ENCODE data around the gene VWA7. TPM values are rescaled to one million over a fixed set of nuclear protein-coding genes. Genes with fewer than 3 reads are reported as not detected.
A peak's percentile ranks its signal among the peaks of the same experiment; 100 is the strongest.

VWA7 gene
- polyA plus RNA-seq, 1 of the 3 experiments (the other 2 are of a cell fraction) = 0.56 TPM

- TF ChIP-seq TEAD4 (IDR thresholded peaks at IDR 0.05; ENCODE audit: borderline replicate concordance, insufficient read depth) (0 out of 2 replicates have a peak, but pooled peaks have one; percentile 11), PBX3 (IDR thresholded peaks at IDR 0.05) (peak; percentile 62), EZH2phosphoT487 (IDR thresholded peaks at IDR 0.05; ENCODE audit: borderline replicate concordance, low read depth) (no peak), REST (IDR thresholded peaks at IDR 0.05; ENCODE audit: low read depth, low read length) (0 out of 2 replicates have a peak, but pooled peaks have one; percentile 40), RXRA (IDR thresholded peaks at IDR 0.05; ENCODE audit: borderline replicate concordance, low read depth) (no peak), SMC3 (IDR thresholded peaks at IDR 0.05; ENCODE audit: low read depth, low read length) (no peak)
Measured at GRCh38 chr6:31739639-31740396, 37.3 kb downstream of the VWA7 start, which contains the start of gene MSH5 (continued).

GRCh38 chr6:31737991-31738979, 38.8 kb downstream of the VWA7 start:
- H3K9ac ChIP-seq = peak overlapping the region; percentile 72
- peak overlapping the region in 1 of 2 experiments; percentile 42; a peak in 1 of 4 replicates for H3K4me3 ChIP-seq (ENCODE audit: low read depth in 2 of 2, low read length in 1 of 2)
- ChIA-PET CTCF (interaction anchor here (1.3 to 5.5 kb wide), 7 partner anchors 9 to 92 kb away, joined by 3 to 39 read pairs (median 9); partner anchors contain the start of genes DDAH2, LSM2 and LY6G5C), POLR2A (interaction anchor here (0.6 to 1.8 kb wide), 6 partner anchors 56 to 1233 kb away, joined by 3 to 6 read pairs (median 3); partner anchors contain the start of genes HSPA1A, HSPA1B, HSPA1L and VARS1)
- H3K36me3 ChIP-seq (replicated peaks in 1 of 2; ENCODE audit: control insufficient read depth in 1 of 2, insufficient read depth in 2 of 2, low read length in 1 of 2) = peaks cover 12 to 19% of the 10 kb centered on the region in 2 experiments
- H3K27me3 ChIP-seq (ENCODE audit: insufficient read depth) = no peaks in the 10 kb centered on the region
- H4K20me1 ChIP-seq (ENCODE audit: insufficient read depth) = peaks cover 12% of the 10 kb centered on the region
- H3F3A ChIP-seq (replicated peaks; ENCODE audit: insufficient read depth) = peaks cover 32% of the 10 kb centered on the region
- H3K9me2 ChIP-seq = no peaks in the 10 kb centered on the region
- H2AFZ ChIP-seq (ENCODE audit: low read depth) = peak overlapping the region; percentile 63; the same call in 1 of the 2 replicates
- H3K9me3 ChIP-seq = no peaks in the 10 kb centered on the region
- peaks cover 54% of the 10 kb centered on the region for H3K79me2 ChIP-seq (ENCODE audit: insufficient read depth)
- DNase-seq = no peak
- peak overlapping the region; percentile 51 to 88; a peak in 3 of 4 replicates for H3K27ac ChIP-seq (ENCODE audit: low read depth in 2 of 2, low read length in 1 of 2)
- H3K4me2 ChIP-seq = peak overlapping the region; percentile 99
- 55% methylated on average over 6 of the region's 6 CpGs for WGBS (ENCODE audit: low lambda C conversion rate)
- peaks cover 22 to 31% of the 10 kb centered on the region in 2 experiments; a peak in 3 of 4 replicates for H3K4me1 ChIP-seq (ENCODE audit: control insufficient read depth in 1 of 2, insufficient read depth in 2 of 2, low read depth in 1 of 2, low read length in 1 of 2)
- TF ChIP-seq TCF12 (IDR thresholded peaks at IDR 0.05) (no peak), MAX (IDR thresholded peaks at IDR 0.05; ENCODE audit: low read depth) (peak; percentile 41; the same call in 1 of the 2 replicates), SMC3 (IDR thresholded peaks at IDR 0.05; ENCODE audit: low read depth, low read length) (peak; percentile 30; the same call in 1 of the 2 replicates), ELF1 (IDR thresholded peaks at IDR 0.05) (0 out of 2 replicates have a peak, but pooled peaks have one; percentile 5), POLR2AphosphoS5 (IDR thresholded peaks at IDR 0.05; ENCODE audit: low read depth, low read length) (peak; percentile 65; the same call in 1 of the 2 replicates), ZBTB33 (IDR thresholded peaks at IDR 0.05; ENCODE audit: borderline replicate concordance, low read depth) (no peak), CTCF (IDR thresholded peaks at IDR 0.05) (peak; percentile 55), IRF3 (IDR thresholded peaks at IDR 0.05; ENCODE audit: low read depth, low read length) (no peak), RAD21 (IDR thresholded peaks at IDR 0.05; ENCODE audit: low read length) (peak; percentile 39; the same call in 1 of the 2 replicates), TAF1 (IDR thresholded peaks at IDR 0.05; ENCODE audit: borderline replicate concordance, low read depth, low read length) (0 out of 2 replicates have a peak, but pooled peaks have one; percentile 5)

Measured in SK-N-SH (cell line).